DMS114 treated with DMSO at 0.1 percent for 48 hours (cell line): ENCODE data around the gene GALNT16.

Experiments used
- DNase-seq: peaks from one replicate; lab custom pipeline; 2025; ENCODE audit not compliant: unreplicated experiment; lab: John Stamatoyannopoulos, UW

The GALNT16 gene

DNA sequence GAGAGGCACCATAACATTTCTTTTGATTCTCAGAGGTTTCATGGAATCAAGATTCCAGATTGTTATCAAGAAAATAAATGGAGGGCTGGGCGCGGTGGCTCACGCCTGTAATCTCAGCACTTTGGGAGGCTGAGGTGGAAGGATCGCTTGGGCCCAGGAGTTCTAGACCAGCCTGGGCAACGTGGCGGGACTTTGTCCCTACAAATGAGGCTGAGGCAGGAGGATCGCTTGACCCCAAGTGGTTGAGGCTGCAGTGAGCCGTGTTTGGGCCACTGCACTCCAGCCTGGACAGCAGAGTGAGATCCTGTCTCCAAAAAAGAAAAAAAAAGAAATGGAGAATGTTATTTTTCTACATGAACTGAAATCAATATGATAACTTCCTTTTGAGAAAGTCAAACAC, 139.8 kb downstream of the GALNT16 start:
- no peak for DNase-seq

DNA sequence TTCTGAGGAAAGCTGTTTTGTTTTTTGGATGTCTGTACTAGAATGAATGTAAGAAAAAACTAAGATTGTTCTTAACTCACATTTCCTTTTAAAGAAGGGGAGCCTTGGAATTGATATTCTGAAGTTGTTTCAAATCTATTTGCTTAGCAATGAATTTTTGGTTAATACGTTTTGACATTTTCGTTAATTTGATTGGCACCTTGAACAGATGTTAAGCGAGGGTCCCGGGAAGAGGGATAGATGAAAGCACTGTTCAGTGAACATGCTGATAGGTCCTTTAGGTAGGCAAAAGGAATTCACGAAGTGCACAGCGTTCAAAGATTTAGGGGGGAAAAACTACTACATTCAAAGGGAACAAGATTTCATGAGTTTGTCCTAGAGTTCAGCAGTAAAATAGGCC, 140.2 kb downstream of the GALNT16 start:
- no peak for DNase-seq

DNA sequence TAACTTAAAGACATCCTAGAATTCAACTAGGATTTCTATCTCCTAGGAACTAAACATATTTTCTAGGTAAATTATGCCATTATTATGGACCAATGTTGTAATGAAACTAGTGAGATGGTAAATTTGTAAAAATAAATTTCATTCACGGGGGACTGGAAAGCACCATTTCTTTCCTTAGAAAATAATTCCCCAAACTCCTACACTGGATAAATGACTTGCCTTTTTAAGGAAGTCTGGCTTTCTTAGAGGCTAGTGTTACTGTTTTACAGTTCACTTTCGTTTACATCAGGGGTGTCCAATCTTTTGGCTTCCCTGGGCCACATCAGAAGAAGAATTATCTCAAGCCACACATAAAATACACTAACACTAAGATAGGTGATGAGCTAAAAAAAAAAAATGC, 141.9 kb downstream of the GALNT16 start:
- no peak for DNase-seq

DNA sequence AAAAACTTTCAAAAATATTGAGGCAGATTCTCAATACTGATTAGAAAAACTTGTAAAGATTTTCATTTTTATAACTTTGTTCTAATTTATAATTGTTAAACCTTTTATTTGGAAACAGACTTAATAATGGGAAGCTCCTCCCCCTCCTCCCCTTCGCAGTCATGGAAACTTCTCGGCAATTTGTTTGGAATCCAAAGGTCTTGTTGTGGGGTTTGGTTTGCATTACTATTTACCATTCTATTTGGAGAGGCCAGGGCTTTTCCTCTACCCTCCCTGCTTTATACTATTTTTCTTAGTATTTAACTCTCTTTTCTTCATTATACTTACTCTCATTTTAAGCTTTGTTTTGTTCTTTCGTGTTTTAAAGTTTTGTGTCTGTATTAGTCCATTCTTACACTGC, 144.5 kb downstream of the GALNT16 start:
- no peak for DNase-seq

DNA sequence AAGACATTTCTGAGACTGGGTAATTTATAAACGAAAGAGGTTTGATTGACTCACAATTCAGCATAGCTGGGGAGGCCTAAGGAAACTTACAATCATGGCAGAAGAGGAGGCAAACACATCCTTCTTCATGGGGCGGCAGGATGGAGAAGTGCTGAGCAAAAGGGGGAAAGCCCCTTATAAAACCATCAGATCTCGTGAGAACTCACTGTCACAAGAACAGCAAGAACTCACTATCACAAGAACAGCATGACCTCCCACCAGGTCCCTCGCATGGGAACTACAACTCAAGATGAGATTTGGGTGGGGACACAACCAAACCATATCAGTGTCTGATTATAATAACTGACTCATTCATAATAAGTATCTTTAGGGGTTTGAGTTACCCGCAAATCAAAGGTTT, 144.9 kb downstream of the GALNT16 start:
- DNase-seq, result no peak

DNA sequence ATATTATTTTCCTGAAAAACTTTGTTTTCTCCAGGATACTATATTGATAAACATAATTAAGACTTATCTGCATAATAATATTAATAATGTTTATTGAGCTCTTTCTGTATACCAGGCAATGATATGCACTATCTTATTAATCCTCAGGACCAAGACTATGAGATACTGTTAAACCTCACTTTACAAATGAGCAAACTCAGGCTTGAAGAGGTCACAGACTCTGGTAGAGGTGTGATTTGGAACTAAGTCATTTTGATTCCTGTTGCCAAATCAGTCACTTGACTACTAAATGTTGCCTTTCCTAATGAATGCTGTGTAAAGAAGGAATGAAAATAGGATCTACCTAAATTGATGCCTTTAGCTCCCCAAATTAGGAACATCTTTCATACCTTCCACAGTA, 145.8 kb downstream of the GALNT16 start:
- DNase-seq, result no peak
